Measurements from ENCODE around the gene ALK.

- TF ChIP-seq YY1 (IDR thresholded peaks at IDR 0.05; ENCODE audit: insufficient read depth, insufficient read length): no peak
- no peak for TF ChIP-seq ZNF274 (IDR thresholded peaks at IDR 0.05; ENCODE audit: low read depth, low read length)
Observed at GRCh38 chr2:29786361-29786760, 135.0 kb downstream of the ALK start.

All from NT2/D1 (cell line).